ENCODE measurements around the gene UPF3A.
"Not testable (repeated sequence)": the region's sequence is repeated elsewhere in the genome, so short reads cannot be mapped to it uniquely, and the experiment has no call there.

GRCh38 chr13:114352763-114353162 lies 71.4 kb downstream of the UPF3A start:
- not testable (repeated sequence) for TF ChIP-seq EHF (CRISPR knock-in tag; IDR thresholded peaks at IDR 0.05); HMGXB4 (CRISPR knock-in tag; IDR thresholded peaks at IDR 0.05; ENCODE audit: borderline replicate concordance); EHMT2 (IDR thresholded peaks at IDR 0.05; ENCODE audit: low read depth); EP300 (IDR thresholded peaks at IDR 0.05); POLR2A (IDR thresholded peaks at IDR 0.05; ENCODE audit: low read length); CTCF (IDR thresholded peaks at IDR 0.05); REST (IDR thresholded peaks at IDR 0.05); SMC3 (IDR thresholded peaks at IDR 0.05); ZFP36 (IDR thresholded peaks at IDR 0.05; ENCODE audit: borderline replicate concordance, partially characterized antibody); MAFK (IDR thresholded peaks at IDR 0.05; ENCODE audit: partially characterized antibody); RCOR1 (IDR thresholded peaks at IDR 0.05; ENCODE audit: low read depth, low read length); PBX3 (IDR thresholded peaks at IDR 0.05); NPAS2 (CRISPR knock-in tag; IDR thresholded peaks at IDR 0.05; ENCODE audit: borderline replicate concordance)
- TF ChIP-seq, protein P1, sequence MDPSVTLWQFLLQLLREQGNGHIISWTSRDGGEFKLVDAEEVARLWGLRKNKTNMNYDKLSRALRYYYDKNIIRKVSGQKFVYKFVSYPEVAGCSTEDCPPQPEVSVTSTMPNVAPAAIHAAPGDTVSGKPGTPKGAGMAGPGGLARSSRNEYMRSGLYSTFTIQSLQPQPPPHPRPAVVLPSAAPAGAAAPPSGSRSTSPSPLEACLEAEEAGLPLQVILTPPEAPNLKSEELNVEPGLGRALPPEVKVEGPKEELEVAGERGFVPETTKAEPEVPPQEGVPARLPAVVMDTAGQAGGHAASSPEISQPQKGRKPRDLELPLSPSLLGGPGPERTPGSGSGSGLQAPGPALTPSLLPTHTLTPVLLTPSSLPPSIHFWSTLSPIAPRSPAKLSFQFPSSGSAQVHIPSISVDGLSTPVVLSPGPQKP (IDR thresholded peaks at IDR 0.05; ENCODE audit: low read depth, low read length): not testable (repeated sequence)

Measured in A549 (cell line).